ENCODE data around the gene ENAH.

GRCh38 chr1:225525377-225525776 is 127.5 kb downstream of the ENAH start:
- no peak for TF ChIP-seq CTCF (IDR thresholded peaks at IDR 0.05)
- no peak for TF ChIP-seq EZH2 (IDR thresholded peaks at IDR 0.05; ENCODE audit: borderline replicate concordance, insufficient read depth, low read depth, low read length, poor library complexity, severe bottlenecking)

Data from B cell (primary cell).